SHP77 (cell line): ENCODE results near the gene PLCB4.

Experiments
- DNase-seq, 2 experiments: peaks; one replicate each; lab custom pipeline; 2025; lab: John Stamatoyannopoulos, UW

The PLCB4 gene

GRCh38 chr20:9061434-9061833 lies 7.5 kb upstream of the PLCB4 start:
- DNase-seq: no peak

GRCh38 chr20:9062066-9062465 lies 6.8 kb upstream of the PLCB4 start:
- DNase-seq: no peak

DNA sequence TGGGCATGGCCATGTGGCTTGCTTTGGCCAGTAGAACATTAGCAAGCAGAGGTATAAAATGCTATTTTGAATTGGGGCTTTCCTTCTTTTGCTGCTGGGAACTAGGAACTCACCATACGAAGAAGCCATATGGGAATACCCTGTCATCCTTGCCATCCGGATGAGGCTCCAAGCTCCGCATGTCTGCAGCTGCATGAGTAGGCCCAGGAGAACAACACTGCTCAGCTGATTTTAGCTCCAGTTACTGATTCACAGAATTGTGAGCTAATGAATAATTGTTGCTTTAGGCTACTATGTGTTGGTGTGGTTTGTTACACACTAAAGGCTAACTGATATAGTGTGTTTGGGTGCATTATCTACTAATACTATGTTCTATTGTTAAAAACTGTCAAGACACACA lies 2.7 kb upstream of the PLCB4 start:
- no peak for DNase-seq

DNA sequence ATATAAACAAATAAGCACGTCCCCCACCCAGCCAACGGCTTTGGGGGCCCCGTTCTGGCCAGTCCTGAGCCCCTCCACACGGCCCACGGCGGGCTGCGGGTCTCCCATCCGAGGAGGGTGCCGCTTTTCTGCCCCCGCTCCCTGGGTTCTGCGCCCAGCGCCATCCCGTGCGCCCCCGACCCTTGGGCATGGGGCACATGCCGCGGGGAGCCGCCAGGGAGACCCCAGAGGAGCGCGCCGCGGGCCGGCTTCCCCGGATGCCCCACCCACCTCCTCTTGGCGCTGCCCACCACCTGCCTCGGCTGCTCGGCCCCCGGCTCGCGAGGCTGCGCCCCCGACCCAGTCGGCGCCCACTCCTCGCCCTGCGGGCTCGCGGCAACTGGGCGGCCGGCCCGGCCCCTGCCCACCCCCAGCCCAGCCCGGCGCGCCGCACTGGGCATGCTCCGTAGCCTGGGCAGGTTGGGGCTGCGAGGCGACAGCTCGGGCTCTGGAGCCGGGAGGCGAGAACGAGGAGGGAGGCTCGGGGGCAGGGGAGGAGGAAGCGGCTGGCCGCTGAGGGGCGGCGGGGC lies 570 bp upstream of the PLCB4 start:
- peak; percentile 34 to 49 for DNase-seq

DNA sequence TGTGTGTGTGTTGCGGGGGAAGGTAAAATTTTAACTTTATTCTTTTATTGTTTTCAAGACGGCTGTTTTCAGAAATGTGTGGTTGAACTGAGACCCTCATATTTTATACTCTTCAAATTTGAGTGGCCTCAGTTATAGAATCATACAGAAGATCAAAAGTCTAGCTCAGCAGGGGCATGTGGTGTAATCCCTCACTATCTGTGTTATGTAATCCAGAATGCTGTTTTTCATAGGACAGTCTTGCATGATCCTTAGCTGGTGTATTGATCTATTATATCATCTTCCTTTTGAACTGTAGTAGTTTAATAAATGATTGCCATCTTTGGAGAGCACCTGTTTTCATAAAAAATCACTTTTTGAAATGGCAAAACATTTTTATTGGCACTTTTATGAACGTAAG lies 1.4 kb downstream of the PLCB4 start:
- no peak for DNase-seq

DNA sequence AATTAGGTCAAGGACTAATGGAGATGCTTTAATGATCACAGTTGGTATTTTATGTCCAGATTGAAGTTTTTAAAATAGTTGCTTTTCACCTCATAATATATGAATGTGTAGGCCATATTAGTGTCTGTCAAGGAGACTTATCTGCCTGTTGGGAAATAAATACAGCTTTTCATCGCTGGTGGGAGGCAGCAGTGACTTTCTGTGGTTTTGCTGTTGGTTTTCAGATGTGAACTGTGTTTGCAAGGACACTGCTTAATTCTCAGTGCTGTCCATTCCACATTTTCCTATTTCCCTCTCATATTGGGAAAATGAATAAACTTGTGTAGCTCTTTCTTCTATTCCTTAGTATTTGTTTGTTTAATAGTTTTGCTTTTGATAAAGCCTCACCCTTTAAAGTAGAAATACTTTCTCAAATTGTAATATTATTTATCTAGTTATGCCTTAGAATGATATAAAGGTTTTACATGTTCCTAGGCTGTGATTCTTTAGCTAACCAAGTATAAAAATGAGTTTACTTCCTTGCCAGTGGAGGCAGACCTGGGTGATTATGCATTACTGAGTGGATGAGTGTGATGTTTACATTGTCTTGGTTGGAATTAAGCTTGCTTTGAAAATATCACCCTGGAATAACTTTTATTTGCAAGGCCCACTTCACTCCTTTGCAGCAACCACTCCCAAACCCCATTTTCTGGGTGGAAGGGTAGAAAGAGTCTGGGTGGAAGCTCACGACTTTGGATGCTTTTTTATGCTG lies 3.3 kb downstream of the PLCB4 start:
- DNase-seq: no peak

GRCh38 chr20:9072861-9073500 lies 4.1 kb downstream of the PLCB4 start:
- no peak for DNase-seq

DNA sequence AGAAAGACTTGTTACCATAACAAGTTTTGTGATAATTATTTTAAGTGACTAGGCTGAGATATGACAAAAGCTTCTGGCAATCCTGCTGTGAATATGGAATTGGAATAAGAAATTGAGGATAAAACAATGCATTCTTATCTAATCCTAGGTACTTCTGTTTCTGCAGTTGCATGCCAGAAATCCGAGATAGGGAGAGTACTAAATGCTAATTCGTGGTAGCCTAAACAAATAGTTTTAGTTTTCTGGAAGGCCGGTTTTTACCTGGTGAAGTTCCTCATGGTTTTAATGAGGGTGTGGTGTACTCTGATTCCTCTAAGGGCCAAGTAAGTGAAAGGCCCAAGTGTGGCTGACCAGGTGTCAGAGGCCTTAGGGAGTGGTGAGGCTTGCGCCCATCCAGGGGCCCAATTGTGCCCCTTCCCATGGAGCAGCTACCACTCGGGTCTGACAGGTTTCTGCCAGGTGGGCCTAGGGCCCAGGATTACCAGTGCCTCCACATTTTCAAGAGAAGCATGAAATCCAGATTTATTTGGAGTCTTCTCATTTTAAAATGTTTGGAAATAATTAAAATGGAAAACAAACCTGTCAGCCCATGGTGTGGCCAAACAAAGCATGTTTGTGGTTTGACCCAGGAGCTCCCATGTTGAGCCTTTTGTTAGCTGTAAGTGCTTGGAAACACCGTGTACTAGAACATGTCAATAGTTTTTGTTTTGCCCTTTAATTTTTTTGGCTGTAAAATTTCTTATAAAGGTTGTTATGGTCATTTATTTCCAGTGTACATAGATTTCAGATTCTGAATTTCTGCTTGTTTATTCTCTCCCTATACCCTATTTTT lies 6.6 kb downstream of the PLCB4 start:
- DNase-seq: no peak

GRCh38 chr20:9076440-9076839 lies 7.6 kb downstream of the PLCB4 start:
- DNase-seq: no peak

GRCh38 chr20:9078826-9079731 lies 10.2 kb downstream of the PLCB4 start:
- no peak for DNase-seq

- no peak for DNase-seq
These were observed 12.6 kb downstream of the PLCB4 start for GRCh38 chr20:9081423-9081966.

GRCh38 chr20:9082741-9083140 lies 13.9 kb downstream of the PLCB4 start:
- DNase-seq: no peak

- DNase-seq: peak; percentile 77 to 79
These were observed 18.8 kb downstream of the PLCB4 start for GRCh38 chr20:9087531-9088217.

DNA sequence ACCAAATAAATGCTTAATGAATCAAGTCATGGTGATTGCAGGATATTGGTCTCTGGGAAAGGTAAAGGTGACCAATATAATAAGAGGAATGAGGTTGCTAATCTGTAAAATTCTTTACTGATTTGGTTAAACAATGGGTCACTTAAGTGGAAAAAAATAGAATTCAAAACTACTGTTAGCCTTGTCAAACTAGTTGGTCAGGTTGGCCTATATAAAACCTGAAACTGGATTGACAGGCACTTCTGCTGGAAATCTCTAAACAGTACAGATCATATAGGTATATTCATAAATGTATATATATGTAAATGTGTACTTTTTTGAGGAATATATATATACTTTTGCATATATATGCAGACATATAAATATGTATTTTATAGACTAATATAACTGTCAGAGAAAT lies 19.7 kb downstream of the PLCB4 start:
- no peak for DNase-seq

DNA sequence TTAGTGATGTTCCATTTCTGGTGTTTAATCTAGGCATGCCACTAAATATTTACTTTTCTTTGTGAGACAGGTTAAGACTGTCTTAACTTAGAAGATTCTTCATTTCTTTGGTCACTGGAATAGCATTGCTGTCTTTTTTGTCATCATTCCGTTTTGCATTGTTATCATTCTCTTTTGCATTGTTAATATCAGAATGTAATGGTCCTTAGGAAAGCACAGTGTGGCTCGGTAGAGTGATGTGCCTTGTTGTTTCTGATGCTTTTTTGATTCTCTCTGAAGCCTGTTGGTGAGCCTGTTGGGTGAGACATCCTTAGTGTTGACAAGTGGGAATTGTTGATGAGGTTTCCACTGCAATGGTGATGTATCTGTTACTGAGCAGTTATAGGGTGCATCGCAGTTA lies 23.2 kb downstream of the PLCB4 start:
- DNase-seq: no peak

GRCh38 chr20:9092655-9093054 lies 23.8 kb downstream of the PLCB4 start:
- no peak for DNase-seq

DNA sequence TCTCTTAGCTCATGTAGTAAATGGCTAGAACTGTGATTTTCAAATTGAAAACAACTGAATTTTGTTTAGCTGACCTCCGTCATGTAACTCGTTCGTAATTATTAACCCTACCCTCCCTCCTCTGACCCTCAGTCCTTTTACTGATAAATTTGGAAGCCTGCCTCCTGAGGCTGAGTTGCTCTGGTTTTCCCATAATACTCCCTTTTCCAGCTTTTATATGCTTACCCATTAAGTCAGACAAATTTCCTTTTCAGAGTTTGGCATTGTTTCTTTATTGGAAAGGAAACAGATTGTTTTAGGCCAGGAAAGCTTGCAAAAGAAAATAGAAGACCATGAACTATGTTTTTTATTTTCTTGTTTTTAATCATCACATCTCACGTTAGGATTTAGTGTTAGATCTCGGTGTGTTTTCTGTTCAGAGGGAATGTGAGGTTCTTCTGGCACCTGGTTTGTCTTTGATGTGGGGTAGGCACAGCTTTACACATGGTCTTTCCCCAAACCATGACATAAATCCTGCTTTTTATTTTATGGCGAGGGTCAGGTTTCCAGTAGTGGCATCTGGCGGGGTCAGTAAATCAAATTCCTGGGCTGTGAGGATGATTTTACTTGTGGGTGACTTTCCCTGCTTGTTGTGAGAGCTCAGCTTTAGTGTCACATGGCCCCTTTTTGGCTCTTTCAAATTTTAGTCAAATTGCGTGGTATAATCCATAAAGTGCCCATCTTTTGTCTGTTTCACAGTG lies 24.5 kb downstream of the PLCB4 start:
- no peak for DNase-seq

DNA sequence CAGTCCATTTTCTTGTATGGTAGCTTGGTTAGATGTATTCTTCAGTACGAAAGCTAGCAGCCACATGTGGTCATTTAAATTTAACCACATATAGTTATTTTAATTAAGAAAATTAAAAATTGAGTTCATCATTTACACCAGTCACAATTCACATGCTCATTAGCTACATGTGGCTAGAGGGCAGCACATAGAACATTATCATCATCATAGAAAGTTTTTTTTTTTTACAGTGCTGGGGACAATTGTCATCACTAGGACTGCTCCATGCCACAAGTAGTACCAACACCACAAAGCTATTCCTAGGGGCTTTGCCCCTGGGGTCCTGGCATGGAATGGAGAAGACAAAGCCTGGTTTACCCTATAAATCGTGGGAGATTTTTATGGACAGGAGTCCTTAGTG lies 30.5 kb downstream of the PLCB4 start:
- no peak for DNase-seq

GRCh38 chr20:9100691-9101090 lies 31.8 kb downstream of the PLCB4 start:
- no peak for DNase-seq

- no peak for DNase-seq
These were observed 33.6 kb downstream of the PLCB4 start for GRCh38 chr20:9102456-9102855.
